ENCODE data around the gene CCM2L. TPM values are rescaled to one million over a fixed set of nuclear protein-coding genes. Genes with fewer than 3 reads are reported as not detected.

CCM2L gene
- total and polyA plus RNA-seq, 2 donors (not counting 3 experiments of a cell fraction or from before 2014, with no cell fraction given), result 10.8 to 13.4 TPM

DNA sequence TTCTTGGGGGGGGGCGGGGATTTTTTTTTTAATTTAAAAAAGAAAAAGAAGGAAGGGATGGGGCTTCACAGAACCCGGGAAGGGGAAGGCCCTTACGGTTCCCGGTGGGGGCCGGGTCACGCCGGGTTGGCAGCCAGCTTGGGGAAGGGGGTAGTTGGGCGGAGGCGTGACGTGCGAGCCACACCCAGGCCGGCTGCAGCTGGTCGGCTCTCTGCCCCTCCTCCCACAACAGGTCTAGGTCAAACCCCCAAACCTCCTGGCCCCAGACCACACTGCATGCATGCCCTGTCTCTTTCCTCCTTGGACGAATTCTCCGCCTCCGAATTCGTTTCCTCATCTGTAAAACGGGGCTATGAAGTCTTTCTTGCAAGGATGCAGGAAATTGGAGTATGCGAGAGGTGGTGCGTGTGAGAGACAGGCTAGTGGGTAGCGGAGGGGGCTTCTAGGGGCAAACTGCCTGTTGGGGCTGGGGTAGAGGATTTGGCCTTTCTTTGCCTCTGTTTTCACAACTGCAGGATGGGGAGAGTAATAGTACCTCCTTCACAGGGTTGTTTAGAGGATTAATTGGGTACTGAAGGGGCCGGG, 42.6 kb downstream of the CCM2L start:
- Histone ChIP-seq H3K4me1 (ENCODE audit: control insufficient read depth, extremely low read depth, insufficient read depth, low read length) (peaks cover 4% of the 10 kb centered on the region), H3K27me3 (ENCODE audit: control insufficient read depth in 2 of 2, insufficient read depth in 2 of 2, low read length in 2 of 2) (peaks cover 41 to 49% of the 10 kb centered on the region in 2 experiments), H3K4me3 (replicated peaks in 1 of 3; ENCODE audit: insufficient read depth in 1 of 3, low read depth in 1 of 3, low read length in 3 of 3) (no peak overlapping the region), H2AFZ (ENCODE audit: low read depth, low read length) (no peak overlapping the region), H3K27ac (ENCODE audit: insufficient read depth, low read depth, low read length) (no peak overlapping the region), H4K20me1 (replicated peaks; ENCODE audit: control insufficient read depth, extremely low read depth, insufficient read depth, low read length) (no peaks in the 10 kb centered on the region), H3K4me2 (ENCODE audit: insufficient read depth, low read length) (no peak overlapping the region), H3K9me3 (replicated peaks; ENCODE audit: control insufficient read depth, insufficient read depth, low read length) (no peaks in the 10 kb centered on the region), H3K9me1 (replicated peaks; ENCODE audit: control insufficient read depth, extremely low read depth, insufficient read depth, low read length) (no peaks in the 10 kb centered on the region), H3K9ac (replicated peaks; ENCODE audit: extremely low read depth, insufficient read depth, low read length) (no peak overlapping the region), H3K36me3 (ENCODE audit: control insufficient read depth in 2 of 2, extremely low read depth in 1 of 2, insufficient read depth in 2 of 2, low read length in 2 of 2) (no peaks in the 10 kb centered on the region), H3K79me2 (ENCODE audit: control insufficient read depth, insufficient read depth, low read length) (no peaks in the 10 kb centered on the region)
- no peak for FAIRE-seq
- intact Hi-C loops (cut with micrococcal nuclease) (no loop called here), dilution Hi-C loops (cut with MboI; ENCODE audit: extremely low pct_ligation_motif_present, low sequenced_read_pairs) (no loop called here)
- no peak for DNase-seq (ENCODE audit: low read depth, low spot score)
- TF ChIP-seq MYC (IDR thresholded peaks at IDR 0.05; ENCODE audit: low read depth, low read length) (no peak), POLR2A (IDR thresholded peaks at IDR 0.05; ENCODE audit: low read depth, low read length) (no peak), GATA2 (IDR thresholded peaks at IDR 0.05; ENCODE audit: insufficient read depth, insufficient read length, low read depth, low read length) (no peak), EZH2 (IDR thresholded peaks at IDR 0.05; ENCODE audit: borderline replicate concordance, low read depth, low read length, severe bottlenecking) (no peak)
- TF ChIP-seq, protein P1, sequence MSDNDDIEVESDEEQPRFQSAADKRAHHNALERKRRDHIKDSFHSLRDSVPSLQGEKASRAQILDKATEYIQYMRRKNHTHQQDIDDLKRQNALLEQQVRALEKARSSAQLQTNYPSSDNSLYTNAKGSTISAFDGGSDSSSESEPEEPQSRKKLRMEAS (IDR thresholded peaks at IDR 0.05; ENCODE audit: insufficient read depth, insufficient read length), result no peak
- ChIA-PET CTCF (interaction anchor here (1.7 kb wide), 1 partner anchor 11 kb away, joined by 8 read pairs; no protein-coding TSS in a partner anchor), POLR2A (no interaction called here)
- BruUV-seq (replicated peaks), result no TSS peak

DNA sequence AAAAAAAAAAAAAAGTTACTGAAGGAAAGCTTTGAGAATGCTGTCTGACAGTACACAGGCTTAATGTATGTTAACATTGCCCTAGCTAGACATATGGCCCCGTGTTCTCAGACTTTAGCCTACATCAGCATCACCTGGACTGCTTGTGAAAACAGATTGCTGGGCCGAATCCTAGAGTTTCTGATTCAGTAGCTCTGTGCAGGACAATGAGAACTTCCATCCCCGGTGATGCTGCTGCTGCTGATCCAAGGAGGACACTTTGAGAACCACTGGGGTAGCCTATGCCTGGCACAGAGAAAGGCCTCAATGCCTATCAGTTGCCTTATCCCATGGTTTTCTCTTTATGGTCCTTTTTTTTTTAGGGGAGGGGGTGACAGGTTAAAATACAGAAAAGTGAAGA, 43.4 kb downstream of the CCM2L start:
- no peaks in the 10 kb centered on the region for H3K9me1 ChIP-seq (replicated peaks; ENCODE audit: control insufficient read depth, extremely low read depth, insufficient read depth, low read length)
- no peak overlapping the region for H3K9ac ChIP-seq (replicated peaks; ENCODE audit: extremely low read depth, insufficient read depth, low read length)
- H3K27me3 ChIP-seq (ENCODE audit: control insufficient read depth in 2 of 2, insufficient read depth in 2 of 2, low read length in 2 of 2), result peaks cover 41 to 50% of the 10 kb centered on the region in 2 experiments
- no peak overlapping the region for H3K27ac ChIP-seq (ENCODE audit: insufficient read depth, low read depth, low read length)
- peaks cover 4% of the 10 kb centered on the region for H3K4me1 ChIP-seq (ENCODE audit: control insufficient read depth, extremely low read depth, insufficient read depth, low read length)
- no peak overlapping the region for H2AFZ ChIP-seq (ENCODE audit: low read depth, low read length)
- H3K79me2 ChIP-seq (ENCODE audit: control insufficient read depth, insufficient read depth, low read length), result no peaks in the 10 kb centered on the region
- POLR2A ChIA-PET, result no interaction called here
- FAIRE-seq, result no peak
- H3K9me3 ChIP-seq (replicated peaks; ENCODE audit: control insufficient read depth, insufficient read depth, low read length), result no peaks in the 10 kb centered on the region
- CTCF ChIA-PET, result interaction anchor here (0.6 to 1.7 kb wide), 2 partner anchors 12 to 53 kb away, joined by 4 to 8 read pairs; no protein-coding TSS in a partner anchor
- H4K20me1 ChIP-seq (replicated peaks; ENCODE audit: control insufficient read depth, extremely low read depth, insufficient read depth, low read length), result no peaks in the 10 kb centered on the region
- TF ChIP-seq, protein P2, sequence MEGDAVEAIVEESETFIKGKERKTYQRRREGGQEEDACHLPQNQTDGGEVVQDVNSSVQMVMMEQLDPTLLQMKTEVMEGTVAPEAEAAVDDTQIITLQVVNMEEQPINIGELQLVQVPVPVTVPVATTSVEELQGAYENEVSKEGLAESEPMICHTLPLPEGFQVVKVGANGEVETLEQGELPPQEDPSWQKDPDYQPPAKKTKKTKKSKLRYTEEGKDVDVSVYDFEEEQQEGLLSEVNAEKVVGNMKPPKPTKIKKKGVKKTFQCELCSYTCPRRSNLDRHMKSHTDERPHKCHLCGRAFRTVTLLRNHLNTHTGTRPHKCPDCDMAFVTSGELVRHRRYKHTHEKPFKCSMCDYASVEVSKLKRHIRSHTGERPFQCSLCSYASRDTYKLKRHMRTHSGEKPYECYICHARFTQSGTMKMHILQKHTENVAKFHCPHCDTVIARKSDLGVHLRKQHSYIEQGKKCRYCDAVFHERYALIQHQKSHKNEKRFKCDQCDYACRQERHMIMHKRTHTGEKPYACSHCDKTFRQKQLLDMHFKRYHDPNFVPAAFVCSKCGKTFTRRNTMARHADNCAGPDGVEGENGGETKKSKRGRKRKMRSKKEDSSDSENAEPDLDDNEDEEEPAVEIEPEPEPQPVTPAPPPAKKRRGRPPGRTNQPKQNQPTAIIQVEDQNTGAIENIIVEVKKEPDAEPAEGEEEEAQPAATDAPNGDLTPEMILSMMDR (IDR thresholded peaks at IDR 0.05; ENCODE audit: extremely low read depth in 1 of 2, insufficient read depth in 1 of 2, low read depth in 1 of 2, low read length in 2 of 2), result no peak
- TF ChIP-seq JUN (IDR thresholded peaks at IDR 0.05; ENCODE audit: borderline replicate concordance, insufficient read depth, insufficient read length, low read depth), result no peak
- TF ChIP-seq POLR2AphosphoS5 (IDR thresholded peaks at IDR 0.05; ENCODE audit: insufficient read depth, low read depth, low read length), result no peak
- no peak for TF ChIP-seq MYC (IDR thresholded peaks at IDR 0.05; ENCODE audit: low read depth, low read length)
- TF ChIP-seq FOS (IDR thresholded peaks at IDR 0.05; ENCODE audit: borderline replicate concordance, insufficient read depth, low read length), result no peak
- no peak for TF ChIP-seq GATA2 (IDR thresholded peaks at IDR 0.05; ENCODE audit: insufficient read depth, insufficient read length, low read depth, low read length)
- no peak for TF ChIP-seq EZH2 (IDR thresholded peaks at IDR 0.05; ENCODE audit: borderline replicate concordance, low read depth, low read length, severe bottlenecking)
- intact Hi-C loops (cut with micrococcal nuclease) (no loop called here), dilution Hi-C loops (cut with MboI; ENCODE audit: extremely low pct_ligation_motif_present, low sequenced_read_pairs) (no loop called here)
- DNase-seq (ENCODE audit: low read depth, low spot score), result no peak
- H3K36me3 ChIP-seq (ENCODE audit: control insufficient read depth in 2 of 2, extremely low read depth in 1 of 2, insufficient read depth in 2 of 2, low read length in 2 of 2), result no peaks in the 10 kb centered on the region
- no peak overlapping the region for H3K4me2 ChIP-seq (ENCODE audit: insufficient read depth, low read length)
- H3K4me3 ChIP-seq (replicated peaks in 1 of 3; ENCODE audit: insufficient read depth in 1 of 3, low read depth in 1 of 3, low read length in 3 of 3), result no peak overlapping the region
- BruUV-seq (replicated peaks), result no TSS peak

Data from endothelial cell of umbilical vein (primary cell).